ENCODE data around the gene NUDT2.

NUDT2 gene

GRCh38 chr9:34371886-34372466, 42.6 kb downstream of the NUDT2 start:
- no peak for FAIRE-seq

DNA sequence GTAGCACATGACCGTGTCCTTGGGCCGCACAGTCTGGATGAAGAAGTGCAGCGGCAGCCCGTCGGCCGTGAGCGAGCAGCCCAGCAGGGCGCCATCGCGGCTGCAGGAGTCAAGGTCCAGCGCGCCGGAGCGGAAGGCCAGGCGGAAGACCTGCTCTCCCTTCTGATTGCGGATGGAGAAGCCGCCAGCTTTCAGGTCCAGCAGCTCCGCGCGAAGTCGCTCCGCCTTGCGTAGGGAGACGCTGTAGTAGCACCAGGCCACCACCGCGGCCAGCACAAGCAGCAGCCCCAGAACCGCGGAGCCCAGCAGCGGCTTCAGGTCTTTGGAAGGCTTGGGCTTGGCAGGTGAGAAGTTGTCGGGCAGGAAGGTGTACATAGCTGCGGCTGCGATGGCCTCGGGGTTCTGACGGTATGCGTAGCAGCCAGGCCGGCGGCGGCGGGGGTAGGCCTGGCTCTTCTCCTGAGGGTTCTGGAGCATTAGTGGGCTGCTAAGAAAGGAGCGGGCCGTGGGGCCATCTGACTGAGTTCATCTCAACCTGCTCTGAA, 43.2 kb downstream of the NUDT2 start:
- FAIRE-seq, result no peak

- no peak for FAIRE-seq
These were observed 44.4 kb downstream of the NUDT2 start for GRCh38 chr9:34373749-34374148.

- no peak for FAIRE-seq
These were observed 45.0 kb downstream of the NUDT2 start for GRCh38 chr9:34374339-34374738.

GRCh38 chr9:34374905-34375552, 45.7 kb downstream of the NUDT2 start:
- FAIRE-seq, result no peak

DNA sequence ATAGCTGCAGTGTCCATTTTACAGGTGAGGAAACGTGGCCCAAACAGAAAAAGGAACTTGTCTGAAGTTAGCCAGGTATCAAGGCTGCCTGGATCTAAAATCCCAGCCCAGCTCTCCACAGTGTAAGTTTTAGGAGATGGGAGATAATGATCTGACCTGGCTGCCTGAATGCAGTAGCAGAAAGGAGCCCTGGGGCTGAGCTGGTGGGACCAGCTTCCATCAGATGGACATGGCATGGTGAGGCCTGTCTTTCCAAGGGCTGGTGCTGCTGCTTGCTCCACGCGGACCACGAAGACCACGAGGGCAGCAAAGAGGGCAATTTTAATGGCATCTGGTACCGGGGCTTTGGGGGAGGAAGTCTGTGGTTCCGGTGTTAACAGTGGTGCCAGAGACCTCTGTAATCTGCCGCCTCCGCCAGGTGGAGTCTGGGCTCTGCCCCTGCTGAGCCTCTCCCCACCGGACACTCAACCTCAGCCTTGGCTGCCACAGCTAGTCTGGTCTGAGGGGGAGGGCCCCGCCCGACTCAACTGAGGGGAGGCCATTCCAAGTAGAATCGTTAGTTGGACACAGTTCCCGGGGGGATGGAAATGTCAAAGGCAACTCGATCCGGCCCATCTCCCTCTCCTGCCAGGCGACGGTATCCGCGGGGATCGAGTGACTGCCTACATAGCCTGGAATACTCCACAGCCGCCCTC, 46.7 kb downstream of the NUDT2 start:
- FAIRE-seq, result no peak

GRCh38 chr9:34376596-34377403, 47.4 kb downstream of the NUDT2 start, which contains the start of gene MYORG:
TSS of gene MYORG (minus strand) at chr9:34376898. CDS start at chr9:34372943, 3,955 bp downstream.
- FAIRE-seq, result peak; percentile 77

- no peak for FAIRE-seq
These were observed 48.0 kb downstream of the NUDT2 start for GRCh38 chr9:34377404-34377746.

GRCh38 chr9:34378376-34379060, 49.1 kb downstream of the NUDT2 start:
- no peak for FAIRE-seq

GRCh38 chr9:34379334-34380033, 50.1 kb downstream of the NUDT2 start:
- FAIRE-seq, result no peak

- FAIRE-seq, result no peak
These were observed 50.7 kb downstream of the NUDT2 start for GRCh38 chr9:34380034-34380510.

- FAIRE-seq, result no peak
These were observed 51.3 kb downstream of the NUDT2 start for GRCh38 chr9:34380511-34381315.

DNA sequence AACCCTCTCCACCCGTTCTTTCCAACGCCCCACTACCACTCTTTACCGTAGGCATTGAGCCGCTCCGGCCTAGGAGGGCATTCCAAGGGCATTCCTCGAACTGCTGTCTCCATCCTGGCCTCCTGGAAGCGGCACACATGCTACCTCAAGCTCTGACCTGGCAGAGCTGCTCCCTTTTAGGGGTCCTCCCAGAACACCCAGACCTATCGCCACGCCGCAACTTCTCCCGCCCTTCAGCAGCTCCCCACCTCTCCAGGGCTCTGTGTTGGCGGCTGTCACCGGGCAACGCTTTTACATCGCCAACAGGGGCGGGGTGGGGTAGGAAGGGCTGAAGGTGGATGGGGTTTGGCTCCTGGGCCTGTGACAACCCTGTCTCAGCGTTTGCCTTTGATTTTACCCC, 52.0 kb downstream of the NUDT2 start:
- no peak for FAIRE-seq

- no peak for FAIRE-seq
These were observed 52.7 kb downstream of the NUDT2 start for GRCh38 chr9:34382054-34382453.

- no peak for FAIRE-seq
These were observed 53.5 kb downstream of the NUDT2 start for GRCh38 chr9:34382879-34383278.

DNA sequence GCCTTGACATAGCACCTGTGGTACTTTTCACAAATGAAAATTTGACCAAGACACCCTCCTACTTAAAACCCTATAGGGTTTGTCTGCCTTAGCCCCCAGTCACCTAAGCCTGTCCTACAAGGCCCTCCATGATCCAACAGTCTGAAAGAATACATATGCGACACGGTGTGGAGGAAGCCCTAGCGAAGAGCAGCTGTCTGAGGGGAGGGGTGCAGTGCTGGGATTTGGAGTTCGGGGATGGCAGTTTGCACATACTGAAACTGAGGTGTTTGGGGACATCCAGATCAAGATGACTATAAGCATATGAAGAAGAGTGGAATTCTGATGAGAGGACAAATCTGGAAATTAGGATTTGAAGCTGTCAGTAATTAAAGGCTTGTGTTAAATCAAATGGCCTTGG, 54.5 kb downstream of the NUDT2 start:
- no peak for FAIRE-seq

GRCh38 chr9:34384368-34385165, 55.2 kb downstream of the NUDT2 start:
- FAIRE-seq, result no peak

- no peak for FAIRE-seq
These were observed 56.3 kb downstream of the NUDT2 start for GRCh38 chr9:34385561-34386230.

- no peak for FAIRE-seq
These were observed 57.3 kb downstream of the NUDT2 start for GRCh38 chr9:34386656-34387055.

All from TTC549 (cell line).